GM18508 (cell line): ENCODE results near the gene TOMM20L.
A peak's percentile ranks its signal among the peaks of the same experiment; 100 is the strongest.

Source experiments
- ATAC-seq: cut with Tn5 transposase; IDR thresholded peaks from one replicate; pipeline ENCODE4 v1.9.1; 2021; ENCODE audit warnings: moderate number of reproducible peaks; ENCODE audit not compliant: insufficient read depth, unreplicated experiment

The TOMM20L gene

DNA sequence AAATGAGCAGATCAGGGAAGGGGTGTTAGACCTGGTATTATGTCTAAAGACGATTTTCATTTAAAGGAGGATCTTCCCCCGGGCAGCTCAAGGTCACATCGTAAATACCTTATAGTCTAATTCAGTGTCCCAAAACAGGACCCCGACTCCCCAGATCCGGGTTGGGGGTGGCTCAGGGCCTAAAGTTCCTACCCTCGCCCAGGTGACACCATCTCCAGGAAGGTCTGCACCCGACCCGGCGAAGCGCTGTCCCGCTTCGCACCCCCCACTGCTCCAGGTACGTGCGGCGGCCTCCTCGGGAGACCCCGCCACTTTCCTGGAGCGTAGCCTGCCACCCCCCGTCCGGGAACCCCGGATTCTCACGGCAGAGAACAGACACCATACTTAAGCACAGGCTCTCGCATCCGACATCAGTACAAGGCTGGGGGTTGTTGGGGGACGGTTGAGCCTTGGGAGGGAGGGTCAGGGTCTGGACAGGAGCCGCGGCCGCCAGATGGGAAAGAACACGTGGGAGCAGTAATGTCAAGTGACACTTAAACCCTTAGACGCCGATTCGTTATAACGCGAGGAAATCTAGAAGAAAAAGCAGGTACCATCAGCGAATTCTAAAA is 31.0 kb downstream of the TOMM20L start:
- peak; percentile 5 for ATAC-seq

DNA sequence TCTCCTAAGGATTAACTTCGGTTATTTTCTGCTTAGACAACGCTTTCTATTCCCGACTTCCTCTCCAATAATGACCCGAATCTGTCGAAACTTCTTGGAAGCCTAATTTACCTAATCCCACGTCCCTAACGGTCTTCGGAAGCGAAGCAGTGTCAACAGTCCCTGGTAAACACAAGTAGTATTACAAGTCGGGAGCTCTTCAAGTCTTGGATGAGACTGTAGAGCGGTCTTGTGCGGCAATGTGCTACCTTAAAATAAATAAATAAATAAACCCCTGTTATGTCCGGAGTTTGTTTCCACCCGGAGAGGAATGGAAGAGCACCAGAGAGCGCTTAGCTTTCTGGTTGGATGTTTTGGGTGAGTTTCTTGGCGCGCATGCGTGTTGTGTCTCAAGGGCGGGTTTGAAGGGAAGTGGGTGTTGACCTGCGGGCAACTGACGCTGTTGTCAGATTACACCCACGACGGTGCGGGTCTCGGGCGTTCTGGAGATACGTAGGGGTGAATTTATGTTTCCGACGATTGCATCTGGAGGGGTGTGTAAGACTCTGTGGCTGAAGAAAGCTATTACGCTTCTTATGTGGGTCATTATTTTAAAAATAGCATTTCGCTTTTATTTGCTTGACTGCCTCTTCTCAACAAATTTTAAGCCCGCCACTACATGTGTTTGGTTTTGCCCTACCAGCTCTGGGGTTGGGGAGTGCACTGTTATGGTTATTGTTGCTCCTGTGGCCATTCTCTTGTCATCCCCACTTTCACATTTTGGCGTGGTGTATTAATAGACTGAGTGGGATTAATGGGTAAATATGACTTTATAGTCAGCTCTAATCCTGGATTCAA is 31.8 kb downstream of the TOMM20L start, which contains the start of the genes KIAA0586 and TIMM9:
Gene KIAA0586 (plus strand): TSS at position 439 of the 837 bp plus-strand sequence. CDS start 546 bp downstream, outside the sequence.
Gene TIMM9 (minus strand): TSS at position 251 of the 837 bp plus-strand sequence. CDS start 15,586 bp downstream, outside the sequence.
- peak; percentile 58 for ATAC-seq

DNA sequence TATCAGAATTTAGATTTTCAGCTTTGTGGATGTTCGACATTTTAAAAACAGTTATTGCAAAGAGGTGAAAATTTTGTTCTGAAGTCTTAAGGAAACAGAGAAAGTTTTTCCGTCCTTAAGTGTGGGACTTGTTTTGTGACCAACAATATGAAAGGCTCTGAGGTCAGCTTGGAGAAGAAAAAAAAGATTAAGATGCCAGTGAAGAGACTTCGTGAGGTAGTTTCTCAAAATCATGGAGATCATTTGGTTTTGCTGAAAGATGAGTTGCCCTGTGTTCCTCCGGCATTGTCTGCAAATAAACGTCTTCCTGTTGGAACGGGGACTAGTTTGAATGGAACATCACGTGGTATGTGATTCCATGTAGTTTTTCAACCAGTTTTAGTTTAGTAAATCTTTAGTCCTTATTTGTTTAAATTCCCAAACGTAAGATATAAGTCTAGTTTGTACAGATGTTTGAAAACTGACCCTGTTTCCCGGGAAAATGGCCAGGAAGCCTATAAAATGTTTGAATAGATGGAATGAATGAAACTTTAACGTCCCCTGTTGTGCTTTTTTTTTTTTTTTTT is 32.5 kb downstream of the TOMM20L start:
- ATAC-seq, result no peak

DNA sequence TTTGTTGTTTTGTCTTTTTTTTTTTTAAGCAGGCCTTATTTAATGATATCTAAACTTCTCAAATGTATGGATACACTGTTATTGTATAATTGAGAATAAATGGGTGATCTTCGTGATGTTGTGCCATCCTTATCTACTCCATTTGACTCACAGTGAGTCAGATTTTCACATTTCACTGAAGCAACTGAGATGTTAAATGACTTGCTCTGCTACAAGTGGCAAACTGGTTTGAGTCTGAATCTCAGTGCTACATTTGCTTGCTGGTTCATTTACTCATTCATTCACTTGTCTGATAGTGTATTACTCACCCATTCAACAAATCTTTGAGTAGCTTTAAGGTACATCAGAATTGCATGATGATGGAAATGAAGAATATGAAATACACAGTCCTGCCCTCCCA is 34.4 kb downstream of the TOMM20L start:
- ATAC-seq, result no peak

DNA sequence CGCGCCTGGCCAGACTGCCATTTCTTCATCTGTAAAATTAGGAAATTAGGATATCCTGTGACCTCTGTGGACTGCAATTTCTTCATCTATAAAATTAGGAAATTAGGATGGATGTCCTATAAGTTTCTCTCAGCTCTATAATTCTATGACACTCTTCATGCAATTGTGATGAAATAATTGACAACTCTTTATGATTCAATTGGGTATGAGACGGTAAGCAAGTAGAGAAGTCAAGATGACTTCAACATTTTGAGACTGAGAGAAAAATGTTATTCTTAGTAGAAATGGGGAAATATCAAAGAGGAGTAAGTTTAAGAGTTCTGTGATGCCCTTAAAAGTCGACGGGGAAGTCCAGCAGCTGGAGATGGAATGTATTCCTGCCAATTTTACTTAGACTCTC is 43.7 kb downstream of the TOMM20L start:
- no peak for ATAC-seq

DNA sequence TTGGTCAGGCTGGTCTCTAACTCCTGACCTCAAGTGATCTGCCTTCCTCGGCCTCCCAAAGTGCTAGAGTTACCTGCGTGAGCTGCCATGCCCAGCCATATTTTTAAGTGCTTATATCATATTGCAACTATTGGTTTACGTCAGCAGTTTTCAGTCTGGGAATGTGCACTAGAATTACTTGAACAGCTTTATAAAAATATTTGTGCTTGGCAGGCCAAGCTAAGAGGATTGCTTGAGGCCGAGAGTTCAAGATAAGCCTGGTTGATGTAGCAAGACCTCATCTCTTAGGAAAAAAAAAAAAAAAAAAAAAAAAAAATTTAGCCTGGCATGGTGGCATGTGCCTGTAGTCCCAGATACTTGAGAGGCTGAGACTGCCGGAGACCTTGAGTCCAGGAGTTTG is 48.9 kb downstream of the TOMM20L start:
- no peak for ATAC-seq

DNA sequence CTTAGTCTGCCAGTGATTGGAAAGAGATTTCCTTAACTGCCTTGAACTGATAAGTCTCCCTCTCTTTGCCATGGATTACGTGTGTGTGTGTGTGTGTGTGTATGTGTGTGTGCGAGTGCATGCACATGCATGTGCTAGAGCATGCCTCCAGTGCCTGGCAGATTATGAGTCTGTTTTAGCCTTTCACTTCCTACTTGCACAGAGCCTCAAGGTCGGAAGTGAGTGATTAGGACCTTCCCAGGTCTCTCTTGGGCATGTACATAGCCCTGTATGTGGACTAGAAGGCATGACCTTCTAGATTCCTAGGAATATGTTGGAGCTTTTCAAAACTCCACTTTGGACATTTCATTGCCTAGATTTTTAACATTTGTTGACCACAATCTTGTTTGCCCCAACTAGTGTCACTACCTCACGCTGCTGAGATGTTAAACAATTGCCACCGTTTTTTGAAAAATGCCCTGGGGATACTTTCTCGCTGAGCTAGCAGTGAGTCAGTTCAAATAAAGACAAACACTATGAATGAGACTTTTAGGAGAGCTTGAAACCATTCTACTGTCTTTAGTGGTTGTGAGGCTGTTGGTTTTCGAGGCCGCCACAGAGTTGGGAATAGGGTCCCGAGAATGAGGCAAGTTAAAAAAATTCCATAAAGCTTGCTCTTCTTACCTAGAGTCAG is 60.0 kb downstream of the TOMM20L start:
- no peak for ATAC-seq
